BJ (cell line): ENCODE measurements around the gene USP48. TPM values are rescaled to one million over a fixed set of nuclear protein-coding genes. Genes with fewer than 3 reads are reported as not detected.
A peak's percentile ranks its signal among the peaks of the same experiment; 100 is the strongest.

Source experiments
- CTCF ChIA-PET: fragments of 350-600 bp; formaldehyde crosslinking; extraction: SDS; loops from one replicate; lab custom pipeline; 2021; ENCODE audit warnings: antibody characterized with exemption, inconsistent platforms; lab: Yijun Ruan, JAX
- POLR2A ChIA-PET: fragments of 300-600 bp; sonication (Branson Sonifier 250); formaldehyde crosslinking; extraction: SDS; loops from one replicate; lab custom pipeline; 2021; ENCODE audit warnings: antibody characterized with exemption; lab: Charles Lee
- DNase-seq: peaks from one replicate; pipeline ENCODE4 v3.0.0-alpha.2; 2011; ENCODE audit warnings: low read depth
- H3K27me3 ChIP-seq: 2 replicates; pipeline ENCODE4 v1.6.0; 2011; ENCODE audit warnings: low read length; ENCODE audit not compliant: control insufficient read depth, insufficient read depth
- H3K36me3 ChIP-seq: 2 replicates; pipeline ENCODE4 v1.5.1; 2011; ENCODE audit warnings: low read length; ENCODE audit not compliant: control insufficient read depth, insufficient read depth
- H3K4me3 ChIP-seq: 2 replicates; pipeline ENCODE4 v1.5.1; 2011; ENCODE audit warnings: low read depth, mild to moderate bottlenecking, control low read depth, low read length
- polyA plus RNA-seq: library from polyadenylated mRNA; depleted of rRNA; stranded (reverse); fragments of >200 nt; gene quantifications from 2 replicates; pipeline ENCODE4 v1.2.3, GENCODE V29; 2011
- TF ChIP-seq, protein P1 (sequence below): IDR thresholded peaks from 2 replicates; pipeline ENCODE4 v1.5.1; 2011; ENCODE audit warnings: low read depth, mild to moderate bottlenecking, control low read depth, inconsistent platforms, low read length, moderate library complexity; ENCODE audit not compliant: insufficient read depth

The USP48 gene
- polyA plus RNA-seq, 1 experiment, result 10.8 TPM

DNA sequence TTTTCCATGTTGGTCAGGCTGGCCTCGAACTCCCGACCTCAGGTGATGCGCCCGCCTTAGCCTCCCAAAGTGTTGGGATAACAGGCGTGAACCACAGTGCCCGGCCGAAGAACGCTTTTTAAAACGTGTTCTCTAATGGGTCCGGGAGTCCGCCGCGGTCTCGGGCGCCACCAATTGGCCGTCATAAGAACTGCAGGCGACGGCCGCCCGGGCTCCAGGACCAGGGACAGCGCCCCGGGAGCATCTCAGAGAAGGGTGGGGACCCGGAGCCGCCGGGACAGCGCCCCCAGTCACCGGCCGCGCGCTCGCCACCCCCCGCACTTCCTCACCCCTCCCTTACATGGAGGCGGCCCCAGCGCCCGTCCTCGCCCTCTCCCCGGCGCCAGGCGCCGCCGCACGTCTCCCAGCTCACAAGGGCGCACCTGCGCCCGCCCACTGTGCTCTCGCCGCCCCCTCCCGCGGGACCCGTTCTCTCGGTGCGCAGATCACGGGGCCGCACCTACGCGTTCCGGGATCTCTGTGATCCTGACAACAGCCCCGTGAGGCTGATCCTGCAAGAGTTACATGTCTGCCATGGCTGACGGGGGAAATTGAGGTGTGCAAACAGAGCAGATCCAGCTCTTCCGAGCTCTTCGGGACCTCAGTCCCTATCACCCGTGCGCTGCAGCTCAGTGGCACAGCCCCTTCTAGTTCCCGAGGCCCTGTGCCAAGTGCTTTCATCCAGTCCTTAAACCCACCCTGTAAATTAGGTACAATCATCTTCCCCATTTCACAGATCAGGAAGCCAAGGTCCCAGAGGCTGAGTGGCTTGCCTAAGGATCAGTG lies 123.6 kb downstream of the USP48 start:
- CTCF ChIA-PET, result interaction anchor here (0.6 to 4.2 kb wide), 31 partner anchors 9 to 437 kb away, joined by 3 to 50 read pairs (median 4); partner anchors contain the start of genes ALPL and RAP1GAP
- POLR2A ChIA-PET, result no interaction called here

DNA sequence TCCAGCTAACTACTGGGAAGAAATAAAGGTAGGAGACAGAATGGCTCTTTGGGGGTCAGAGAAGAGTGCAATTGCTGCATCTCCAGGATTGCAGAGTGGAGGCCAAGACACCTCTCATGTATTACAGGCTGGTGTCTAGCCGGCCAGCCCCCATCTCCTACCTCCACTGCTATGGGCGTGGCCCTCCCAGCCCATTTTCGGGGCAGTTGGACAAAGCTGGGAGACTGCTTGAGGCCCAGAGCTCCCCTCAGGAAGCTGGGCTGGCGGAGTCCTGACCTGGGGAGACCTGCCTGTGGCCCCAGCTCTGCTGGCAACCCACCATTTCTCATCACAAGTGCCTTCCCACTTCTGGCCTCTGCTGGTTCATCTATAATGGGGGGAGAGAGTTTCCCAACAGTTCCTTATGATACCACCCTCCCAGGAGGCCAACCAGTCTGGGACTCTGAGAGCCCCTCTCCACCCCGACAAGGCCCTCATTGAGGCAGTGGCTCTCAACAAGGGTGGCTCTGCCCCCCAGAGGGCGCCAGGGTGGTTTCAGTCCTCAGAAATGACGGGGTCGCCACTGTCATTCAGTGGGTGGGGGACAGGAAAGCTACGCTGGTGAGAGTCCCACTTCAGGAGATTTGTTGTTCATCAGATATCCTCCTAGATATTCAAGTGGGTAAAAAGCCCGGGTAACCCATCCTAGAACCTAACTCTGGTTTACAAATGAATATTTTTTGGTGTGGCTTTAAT lies 125.3 kb downstream of the USP48 start:
- H3K27me3 ChIP-seq, result peaks cover 12% of the 10 kb centered on the region
- ChIA-PET CTCF (interaction anchor here (0.8 to 4.2 kb wide), 13 partner anchors 7 to 288 kb away, joined by 3 to 50 read pairs (median 4); partner anchors contain the start of gene ALPL), POLR2A (no interaction called here)
- H3K36me3 ChIP-seq, result no peaks in the 10 kb centered on the region
- TF ChIP-seq, protein P1, sequence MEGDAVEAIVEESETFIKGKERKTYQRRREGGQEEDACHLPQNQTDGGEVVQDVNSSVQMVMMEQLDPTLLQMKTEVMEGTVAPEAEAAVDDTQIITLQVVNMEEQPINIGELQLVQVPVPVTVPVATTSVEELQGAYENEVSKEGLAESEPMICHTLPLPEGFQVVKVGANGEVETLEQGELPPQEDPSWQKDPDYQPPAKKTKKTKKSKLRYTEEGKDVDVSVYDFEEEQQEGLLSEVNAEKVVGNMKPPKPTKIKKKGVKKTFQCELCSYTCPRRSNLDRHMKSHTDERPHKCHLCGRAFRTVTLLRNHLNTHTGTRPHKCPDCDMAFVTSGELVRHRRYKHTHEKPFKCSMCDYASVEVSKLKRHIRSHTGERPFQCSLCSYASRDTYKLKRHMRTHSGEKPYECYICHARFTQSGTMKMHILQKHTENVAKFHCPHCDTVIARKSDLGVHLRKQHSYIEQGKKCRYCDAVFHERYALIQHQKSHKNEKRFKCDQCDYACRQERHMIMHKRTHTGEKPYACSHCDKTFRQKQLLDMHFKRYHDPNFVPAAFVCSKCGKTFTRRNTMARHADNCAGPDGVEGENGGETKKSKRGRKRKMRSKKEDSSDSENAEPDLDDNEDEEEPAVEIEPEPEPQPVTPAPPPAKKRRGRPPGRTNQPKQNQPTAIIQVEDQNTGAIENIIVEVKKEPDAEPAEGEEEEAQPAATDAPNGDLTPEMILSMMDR, result 0 out of 2 replicates have a peak, but pooled peaks have one; percentile 5
- DNase-seq, result no peak
- no peak overlapping the region for H3K4me3 ChIP-seq

More for the DNA sequence above, 123.6 kb downstream of the USP48 start:
- Histone ChIP-seq H3K36me3 (no peaks in the 10 kb centered on the region), H3K27me3 (peaks cover 12% of the 10 kb centered on the region), H3K4me3 (no peak overlapping the region)
- no peak for DNase-seq
- TF ChIP-seq, protein P1, result peak; percentile 93

DNA sequence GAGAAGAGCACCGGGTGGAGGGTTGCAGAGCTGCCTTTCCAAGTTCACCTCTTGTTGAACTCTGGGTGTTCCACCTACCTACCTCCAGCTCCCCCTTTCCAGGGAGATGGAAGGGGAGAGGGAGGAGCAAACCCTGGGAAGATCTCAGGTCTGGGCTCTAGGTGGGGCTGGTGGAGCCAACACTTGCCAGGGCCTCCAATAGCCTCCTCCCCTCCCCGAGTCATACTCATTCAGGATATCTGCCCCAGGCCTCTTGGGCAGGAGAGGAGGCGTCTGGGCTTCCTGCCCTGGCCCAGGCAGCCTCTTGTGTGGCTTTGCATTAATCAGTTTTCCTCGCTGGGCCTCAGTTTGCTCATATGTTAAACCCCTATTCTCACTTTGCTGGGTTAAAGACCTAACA lies 127.2 kb downstream of the USP48 start:
- TF ChIP-seq, protein P1, result no peak
- no peak for DNase-seq

DNA sequence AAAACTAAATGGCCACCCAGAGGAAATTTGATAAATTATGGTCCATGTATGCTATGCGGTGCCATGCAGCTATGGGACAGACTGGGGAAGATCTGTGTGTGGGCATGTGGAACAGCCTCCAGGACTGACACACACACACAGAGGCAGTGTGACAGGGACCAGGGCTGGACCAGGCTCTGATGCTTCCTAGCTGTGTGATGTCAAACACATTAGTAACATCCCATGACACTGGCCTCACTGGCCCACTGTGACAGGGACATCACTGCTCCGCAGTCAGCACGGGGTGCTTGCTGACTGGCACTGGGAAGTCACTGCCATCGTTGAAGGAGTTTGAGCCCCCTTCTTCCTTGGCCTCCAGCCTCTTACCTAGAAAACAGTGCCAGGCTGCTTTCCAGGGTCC lies 127.7 kb downstream of the USP48 start:
- CTCF ChIA-PET, result interaction anchor here (0.6 to 2.3 kb wide), 4 partner anchors 146 to 1028 kb away, joined by 3 to 4 read pairs (median 4); partner anchors contain the start of gene ALPL
- Histone ChIP-seq H3K4me3 (no peak overlapping the region), H3K27me3 (peaks cover 24% of the 10 kb centered on the region), H3K36me3 (no peaks in the 10 kb centered on the region)
- TF ChIP-seq, protein P1, result no peak
- DNase-seq, result no peak
- POLR2A ChIA-PET, result no interaction called here

More for the DNA sequence above, 127.2 kb downstream of the USP48 start:
- CTCF ChIA-PET, result interaction anchor here (0.6 to 4.2 kb wide), 7 partner anchors 17 to 1029 kb away, joined by 3 to 50 read pairs (median 4); partner anchors contain the start of gene ALPL
- POLR2A ChIA-PET, result no interaction called here
- H3K4me3 ChIP-seq, result no peak overlapping the region
- peaks cover 21% of the 10 kb centered on the region for H3K27me3 ChIP-seq
- H3K36me3 ChIP-seq, result no peaks in the 10 kb centered on the region

DNA sequence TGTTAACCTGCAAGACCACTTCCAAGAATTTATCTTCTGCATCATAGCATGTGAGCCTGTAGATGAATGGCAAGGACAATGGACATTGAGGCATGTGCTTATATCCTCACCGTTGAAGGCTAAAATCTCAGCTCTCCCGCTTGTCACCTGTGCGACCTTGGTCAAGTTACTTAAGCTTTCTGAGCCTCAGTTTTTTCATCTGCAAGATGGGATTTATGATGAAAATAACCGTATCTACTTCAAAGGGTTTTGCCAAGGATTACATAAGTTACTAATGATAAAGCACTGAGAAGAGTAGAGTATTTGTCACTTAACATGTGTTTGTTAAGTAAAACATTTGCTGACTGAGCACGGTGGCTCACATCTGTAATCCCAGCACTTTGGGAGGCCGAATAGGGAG lies 128.7 kb downstream of the USP48 start:
- TF ChIP-seq, protein P1, result no peak
- Histone ChIP-seq H3K4me3 (no peak overlapping the region), H3K36me3 (no peaks in the 10 kb centered on the region), H3K27me3 (peaks cover 20% of the 10 kb centered on the region)
- no peak for DNase-seq
- CTCF ChIA-PET, result interaction anchor here (0.9 to 2.3 kb wide), 2 partner anchors 145 to 284 kb away, joined by 4 read pairs; partner anchors contain the start of gene ALPL
- POLR2A ChIA-PET, result no interaction called here
